IPS DF 19.7 (cell line): Measurements from ENCODE around the gene HERC4.
"Not testable (repeated sequence)": the region's sequence is repeated elsewhere in the genome, so short reads cannot be mapped to it uniquely, and the experiment has no call there.

Source experiments
- DNase-seq: peaks from one replicate; pipeline ENCODE4 v3.0.0-alpha.2; 2013; ENCODE audit warnings: low read depth, low spot score

HERC4 gene

DNA sequence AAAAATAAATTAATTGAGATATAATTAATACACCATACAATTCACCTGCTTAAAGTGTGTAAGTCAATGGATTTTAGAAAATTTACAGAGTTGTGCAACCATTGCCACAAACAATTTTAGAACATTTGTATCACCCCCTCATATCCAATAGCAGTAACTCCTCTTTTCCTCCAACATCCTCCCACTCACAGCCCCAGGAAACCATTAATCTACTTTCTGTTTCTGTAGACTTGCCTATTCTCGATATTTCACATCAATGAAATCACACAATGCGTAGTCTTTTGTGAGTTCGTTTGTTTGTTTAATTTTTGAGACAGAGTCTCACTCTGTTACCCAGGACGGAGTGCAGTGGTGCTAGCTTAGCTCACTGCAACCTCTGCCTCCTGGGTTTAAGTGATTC, 13.7 kb upstream of the HERC4 start:
- DNase-seq: no peak

DNA sequence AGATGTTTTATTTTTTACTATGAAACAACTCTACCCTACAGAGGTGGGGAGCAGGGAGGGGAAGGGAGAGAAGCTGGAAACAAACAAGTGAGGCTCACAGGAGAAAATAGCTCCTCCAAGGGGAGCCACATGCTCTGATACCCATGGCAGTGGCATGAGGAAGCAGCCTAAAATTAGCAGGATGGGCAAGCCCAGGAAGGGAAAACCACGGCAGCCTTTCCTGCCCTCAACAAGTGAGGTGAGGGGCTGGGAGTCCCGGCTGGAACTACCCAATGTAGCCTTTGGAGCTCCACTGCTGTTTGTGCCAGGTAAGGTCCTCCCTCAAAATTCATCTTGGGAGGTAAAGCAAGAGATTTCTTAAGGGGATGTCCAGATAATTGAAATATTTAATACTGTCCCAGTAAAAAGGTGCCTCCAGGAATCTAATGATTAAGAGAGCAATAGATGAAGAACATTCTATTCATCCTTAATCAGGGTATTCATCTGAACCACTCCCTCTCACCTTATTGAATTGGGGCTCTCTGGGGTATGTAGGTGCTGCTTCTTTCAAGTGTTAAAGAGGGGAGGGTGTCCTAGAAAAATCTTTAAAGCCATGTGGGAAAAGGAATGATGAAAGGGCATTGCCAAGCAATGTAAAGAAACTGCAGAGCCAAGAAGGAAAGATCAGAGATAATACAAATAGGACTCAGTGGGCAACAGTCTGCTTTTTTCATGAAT, 12.8 kb upstream of the HERC4 start:
- DNase-seq: no peak

DNA sequence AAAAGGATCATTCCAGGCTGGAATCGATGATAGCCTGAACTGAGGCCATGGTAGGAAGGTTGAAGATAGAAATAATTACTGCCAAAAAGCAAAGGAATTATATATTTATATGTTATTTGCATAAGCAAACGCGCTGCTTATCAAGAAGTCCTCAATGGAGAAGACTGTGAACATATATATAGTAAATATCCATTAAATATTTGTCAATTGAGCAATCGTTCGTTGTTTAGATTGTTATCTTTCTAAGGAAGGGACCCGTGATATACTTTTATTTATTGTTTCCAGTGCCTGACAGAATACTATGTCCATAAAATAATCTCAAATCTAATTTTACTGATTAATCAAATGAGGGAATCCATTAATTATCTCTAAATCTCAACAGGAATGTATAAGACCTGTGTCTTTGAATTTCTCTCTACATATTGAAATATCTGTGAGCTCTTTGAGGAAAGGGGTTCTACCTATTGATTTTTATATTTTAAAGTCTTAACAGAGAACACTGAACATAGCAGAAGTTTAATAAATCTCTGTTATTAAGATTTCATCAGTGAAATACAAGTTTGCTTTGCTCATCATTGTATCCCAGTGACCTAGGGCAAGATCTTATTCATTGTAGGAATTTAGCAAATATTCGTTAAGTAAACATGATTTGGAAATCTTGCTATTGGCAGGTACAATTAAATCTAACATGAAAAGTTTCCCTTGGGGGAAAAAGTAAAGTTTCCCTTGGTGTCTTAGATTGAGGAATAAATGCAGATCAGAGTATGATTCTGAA, 12.0 kb upstream of the HERC4 start:
- no peak for DNase-seq

DNA sequence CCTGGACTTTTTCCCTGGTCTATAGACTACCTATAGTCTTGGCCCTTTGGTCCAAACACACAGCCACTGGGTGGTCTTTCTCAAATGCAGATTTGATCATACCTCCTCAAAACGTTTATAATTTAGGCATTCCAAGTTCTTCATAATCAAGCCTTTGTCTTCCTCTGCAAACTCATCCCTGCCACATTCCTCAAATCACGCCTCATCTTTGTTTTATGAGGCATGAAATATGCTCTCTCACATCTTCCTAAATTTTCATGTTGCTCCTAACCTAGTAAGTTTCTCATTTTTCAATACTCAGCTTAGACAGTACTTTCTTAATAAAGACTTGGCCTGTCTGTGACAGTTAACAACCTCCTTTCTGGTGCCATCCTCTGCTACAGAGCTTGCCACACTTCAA, 10.9 kb upstream of the HERC4 start:
- DNase-seq: no peak

DNA sequence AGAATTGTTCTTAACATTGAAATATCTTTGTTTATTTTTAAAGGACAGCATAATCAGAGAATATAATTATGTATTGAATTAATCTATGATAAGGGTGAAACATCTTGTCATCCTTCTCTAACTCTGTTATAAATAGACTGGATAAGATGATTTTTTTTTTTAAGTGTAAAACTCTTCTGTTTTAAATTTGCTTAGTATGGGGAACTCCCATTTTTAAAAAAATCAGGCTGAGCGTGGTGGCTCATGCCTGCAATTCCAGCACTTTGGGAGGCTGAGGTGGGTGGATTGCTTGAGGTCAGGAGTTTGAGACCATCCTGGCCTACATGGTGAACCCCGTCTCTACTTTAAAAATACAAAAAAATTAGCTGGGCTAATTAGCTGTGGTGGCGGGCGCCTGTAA, 9.4 kb upstream of the HERC4 start:
- DNase-seq: no peak

DNA sequence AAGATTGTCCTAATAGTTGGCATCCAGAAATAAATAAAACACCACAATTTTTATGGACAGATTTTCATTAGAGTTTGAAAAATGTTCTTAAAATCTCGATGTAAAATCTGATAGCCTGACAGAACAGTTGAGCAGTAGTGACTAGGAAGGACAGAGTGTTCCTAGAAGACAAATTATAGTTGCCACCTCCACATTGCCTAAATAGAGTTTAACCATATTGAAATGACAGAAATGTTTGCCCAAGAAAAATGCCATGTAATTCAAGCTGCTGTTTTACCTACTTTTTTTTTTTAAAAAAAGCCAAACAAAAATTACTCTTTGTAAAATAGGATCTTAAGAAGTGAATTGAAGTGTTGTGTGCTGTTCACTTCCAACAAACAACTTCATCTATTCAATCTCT, 8.9 kb upstream of the HERC4 start:
- no peak for DNase-seq

DNA sequence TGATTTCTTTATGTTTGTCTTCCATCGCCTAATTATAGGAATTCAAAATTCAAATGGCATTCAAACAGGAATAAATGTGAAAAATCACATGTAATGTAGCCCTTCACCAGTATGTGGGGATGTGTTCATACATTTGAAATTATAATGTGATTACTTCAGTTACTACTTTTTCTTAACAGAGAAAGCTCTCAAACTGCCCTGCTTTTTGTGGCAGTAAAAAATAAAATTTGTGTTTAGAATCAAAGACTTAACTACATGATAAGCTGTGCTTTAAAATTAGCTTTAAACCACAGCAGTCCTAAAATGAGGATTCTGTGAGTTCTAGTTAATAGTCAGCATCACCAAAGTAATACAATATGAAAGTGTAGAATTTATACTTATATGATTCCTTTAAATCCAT, 7.8 kb upstream of the HERC4 start:
- no peak for DNase-seq

DNA sequence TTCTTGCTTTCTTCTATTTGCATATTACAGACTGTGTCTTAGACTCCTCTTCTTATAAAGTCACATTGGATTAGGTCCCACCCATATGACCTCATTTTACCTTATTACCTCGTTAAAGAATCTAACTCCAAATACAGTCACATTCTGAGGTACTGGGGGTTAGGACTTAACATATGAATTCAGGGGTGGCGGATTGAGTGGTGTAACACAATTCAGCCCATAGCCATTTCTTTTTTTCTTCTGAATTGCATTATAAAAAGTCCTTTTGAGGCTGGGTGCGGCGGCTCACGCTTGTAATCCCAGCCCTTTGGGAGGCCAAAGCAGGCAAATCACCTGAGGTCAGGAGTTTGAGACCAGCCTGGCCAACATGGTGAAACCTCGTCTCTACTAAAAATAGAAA, 6.8 kb upstream of the HERC4 start:
- no peak for DNase-seq

DNA sequence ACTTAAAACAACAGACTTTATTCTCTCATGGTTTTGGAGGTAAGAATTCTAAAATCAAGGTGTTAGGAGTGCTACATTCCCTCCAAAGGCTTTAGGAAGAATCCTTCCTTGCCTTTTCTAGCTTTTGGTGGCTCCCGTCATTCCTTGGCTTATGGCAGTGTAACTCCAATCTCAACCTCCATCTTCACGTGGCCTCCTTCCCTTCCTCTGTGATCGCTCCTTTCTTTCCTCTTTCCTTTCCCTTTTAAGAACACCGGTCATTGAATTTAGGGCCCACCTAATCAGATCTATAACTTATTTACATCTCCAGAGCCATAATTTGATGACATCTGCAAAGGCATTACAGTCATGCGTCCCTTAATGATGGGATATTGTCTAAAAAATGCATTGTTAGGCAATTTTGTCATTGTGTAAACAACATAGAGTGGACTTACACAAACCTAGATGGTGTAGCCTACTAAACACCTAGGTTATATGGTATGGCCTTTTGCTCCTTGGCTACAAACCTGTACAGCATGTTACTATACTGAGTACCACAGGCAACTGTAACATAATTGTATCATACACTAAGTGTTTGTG, 5.9 kb upstream of the HERC4 start:
- DNase-seq: no peak

DNA sequence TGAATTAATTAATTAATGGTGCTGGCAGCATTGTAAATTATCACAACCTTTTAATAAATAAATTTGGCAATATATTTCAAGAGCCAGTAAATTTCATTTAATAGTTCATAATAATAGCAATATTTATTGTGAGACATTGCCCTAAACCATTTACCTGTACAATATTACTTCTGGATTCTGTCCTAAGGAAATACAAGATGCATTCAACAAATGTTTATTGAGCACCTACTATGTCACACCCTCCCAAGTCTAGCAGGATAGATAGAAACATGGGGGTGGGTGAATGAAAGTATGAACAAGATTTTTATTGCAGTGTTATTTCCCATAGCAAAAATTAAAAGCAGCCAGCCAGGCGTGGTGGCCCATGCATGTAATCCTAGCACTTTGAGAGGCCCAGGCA, 4.4 kb upstream of the HERC4 start:
- DNase-seq: no peak

DNA sequence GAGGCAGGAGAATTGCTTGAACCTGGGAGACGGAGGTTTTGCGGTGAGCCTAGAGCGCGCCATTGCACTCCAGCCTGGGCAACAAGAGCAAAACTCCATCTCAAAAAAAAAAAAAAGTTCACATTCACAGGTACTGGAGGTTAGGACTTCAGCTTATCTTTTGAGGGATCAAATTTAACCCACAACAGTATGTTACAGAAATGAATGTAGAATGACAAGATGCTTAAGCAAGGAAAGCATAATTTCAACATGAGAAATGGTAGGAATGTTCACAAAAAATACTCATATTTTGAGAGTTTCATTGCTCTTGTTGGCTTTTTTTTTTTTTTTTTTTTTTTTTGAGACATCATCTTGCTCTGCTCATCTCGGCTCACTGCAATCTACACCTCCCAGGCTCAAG, 1.9 kb upstream of the HERC4 start:
- DNase-seq: no peak

DNA sequence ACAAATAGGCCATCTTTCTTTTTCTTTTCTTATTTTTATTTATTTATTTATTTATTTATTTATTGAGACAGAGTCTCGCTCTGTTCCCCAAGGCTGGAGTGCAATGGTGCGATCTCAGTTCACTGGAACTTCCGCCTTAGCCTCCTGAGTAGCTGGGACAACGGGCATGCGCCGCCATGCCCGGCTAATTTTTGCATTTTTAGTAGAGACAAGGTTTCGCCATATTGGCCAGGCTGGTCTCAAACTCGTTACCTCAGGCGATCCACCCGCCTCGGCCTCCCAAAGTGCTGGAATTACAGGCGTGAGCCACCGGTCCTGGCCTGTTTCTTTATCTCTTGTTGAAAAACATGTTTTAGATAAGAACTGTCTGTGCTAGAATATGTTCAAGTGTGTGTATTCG, 998 bp upstream of the HERC4 start:
- not testable (repeated sequence) for DNase-seq

DNA sequence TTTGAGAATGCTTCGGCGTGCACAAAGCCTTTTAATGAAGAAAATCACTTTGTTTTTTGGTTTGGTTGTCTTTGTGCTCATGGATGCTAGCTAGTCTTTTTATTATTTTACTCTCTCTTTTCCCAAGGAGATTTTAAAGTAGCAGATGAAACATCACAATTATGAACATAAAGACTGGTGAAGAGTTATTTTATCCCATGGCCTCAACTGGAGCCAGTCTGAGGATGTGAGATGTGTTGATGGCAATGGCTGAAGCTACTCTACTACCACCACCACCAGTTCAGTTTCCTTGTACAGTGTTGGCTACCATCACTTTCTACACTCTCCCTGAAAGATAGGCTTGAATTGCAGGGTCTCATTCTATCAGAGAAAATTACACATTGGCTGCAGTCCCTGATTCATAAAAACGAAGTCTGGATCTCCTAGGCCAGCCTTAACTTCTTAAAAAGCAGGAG, 494 bp upstream of the HERC4 start:
- no peak for DNase-seq

DNA sequence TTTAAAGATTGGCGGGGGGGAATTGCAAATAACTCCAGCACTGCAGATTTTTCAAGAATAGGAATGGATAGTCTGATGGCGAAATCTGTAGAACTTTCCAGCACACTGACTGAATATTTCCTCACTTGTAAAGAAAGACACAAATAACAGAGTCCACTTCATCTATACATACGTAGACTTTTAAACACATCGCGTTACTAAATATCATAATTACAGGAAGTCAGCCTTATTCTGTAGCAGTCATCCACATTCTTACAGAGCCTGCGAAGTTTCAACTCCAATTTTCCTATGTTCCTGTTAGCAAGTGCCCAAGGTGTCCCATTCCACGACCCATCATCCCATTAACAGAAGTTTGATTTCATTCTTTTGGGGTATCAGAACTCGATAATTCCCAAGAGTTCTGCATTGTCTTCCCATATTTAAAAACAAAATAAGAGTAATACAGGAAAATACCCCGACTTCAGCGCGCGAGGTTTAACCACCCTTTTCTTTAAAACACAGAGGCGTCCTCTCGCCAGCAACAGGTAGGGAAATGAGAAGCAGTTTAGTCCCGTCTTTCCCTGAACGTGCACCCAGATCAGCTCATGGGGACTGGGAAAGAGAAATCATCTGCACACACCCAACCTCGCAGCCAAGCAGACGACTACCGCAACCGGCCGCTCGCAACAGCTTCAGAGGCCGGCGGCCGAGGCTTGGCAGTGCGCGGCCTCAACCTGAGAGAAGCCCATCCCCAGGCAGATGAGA, 880 bp downstream of the HERC4 start:
- DNase-seq: no peak

DNA sequence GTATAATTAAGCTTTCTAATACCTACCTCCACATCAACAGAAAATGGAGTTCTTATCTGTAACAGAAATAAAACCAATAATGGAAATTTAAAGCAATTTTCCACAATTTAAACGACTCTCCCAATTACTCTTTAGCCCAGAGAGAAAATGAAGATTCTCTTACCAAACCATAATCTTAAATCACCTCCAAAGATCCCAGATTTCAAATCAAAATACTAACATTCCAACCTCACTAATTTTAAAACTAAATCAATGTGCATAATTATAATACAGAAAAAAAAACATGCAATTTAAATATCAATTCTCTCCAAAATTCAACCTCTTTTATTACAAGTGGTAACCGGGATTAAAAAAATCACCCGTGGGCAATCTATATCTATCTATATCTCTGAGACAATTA, 1.5 kb downstream of the HERC4 start:
- DNase-seq: no peak

DNA sequence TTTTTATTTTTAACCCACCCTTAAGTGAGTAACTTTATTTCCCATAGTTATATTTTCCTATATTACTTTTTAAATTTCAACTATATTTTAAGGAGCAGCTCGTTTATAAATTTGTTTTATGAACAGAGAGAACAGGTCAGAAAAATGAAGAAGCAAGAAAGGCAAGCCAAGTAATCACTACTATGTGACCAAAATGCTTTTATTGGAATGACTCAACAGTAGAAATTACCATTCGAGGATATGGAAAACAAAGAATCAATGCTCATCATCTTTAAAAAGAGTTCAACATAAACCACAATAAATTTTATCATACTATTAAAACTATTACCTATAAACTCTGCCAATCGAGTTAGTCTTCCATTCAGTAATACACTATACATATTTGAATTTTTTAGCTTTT, 7.6 kb downstream of the HERC4 start:
- no peak for DNase-seq

DNA sequence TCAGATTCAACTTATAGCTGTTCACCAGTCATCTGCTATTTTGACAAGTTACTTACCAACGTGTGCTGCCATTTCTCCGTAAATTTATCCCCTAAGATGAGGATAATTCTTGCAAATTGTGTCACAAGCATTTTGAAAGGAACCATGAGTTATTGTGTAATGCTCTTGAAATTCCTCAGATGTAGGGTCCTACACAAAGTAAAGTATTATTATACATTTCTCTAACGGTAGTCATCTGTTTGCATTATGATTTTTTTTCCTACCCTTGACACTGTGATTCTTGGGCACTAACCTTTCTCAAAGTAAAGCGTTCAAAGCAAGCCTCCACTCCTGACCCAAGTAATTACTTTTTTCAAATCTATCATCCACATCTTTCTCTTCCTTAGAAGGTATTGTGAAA, 8.1 kb downstream of the HERC4 start:
- no peak for DNase-seq

DNA sequence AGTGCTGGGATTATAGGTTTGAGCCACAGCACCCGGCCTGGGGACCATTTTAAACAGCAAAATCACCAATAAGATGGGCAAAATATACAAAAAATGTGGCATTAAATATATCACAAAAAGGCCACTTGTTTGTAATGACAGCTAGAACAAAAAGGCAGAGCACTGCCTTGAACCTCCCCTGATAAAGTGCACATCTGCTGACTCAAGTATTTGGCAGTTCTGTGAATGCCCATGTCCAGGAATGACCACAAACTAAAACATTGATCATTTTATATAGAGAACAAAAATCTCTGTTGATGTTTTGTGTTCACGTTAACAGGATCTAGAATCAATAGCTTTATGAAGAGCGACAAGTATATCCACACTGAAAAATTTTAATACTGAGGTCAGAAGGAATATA, 21.5 kb downstream of the HERC4 start:
- DNase-seq: no peak

DNA sequence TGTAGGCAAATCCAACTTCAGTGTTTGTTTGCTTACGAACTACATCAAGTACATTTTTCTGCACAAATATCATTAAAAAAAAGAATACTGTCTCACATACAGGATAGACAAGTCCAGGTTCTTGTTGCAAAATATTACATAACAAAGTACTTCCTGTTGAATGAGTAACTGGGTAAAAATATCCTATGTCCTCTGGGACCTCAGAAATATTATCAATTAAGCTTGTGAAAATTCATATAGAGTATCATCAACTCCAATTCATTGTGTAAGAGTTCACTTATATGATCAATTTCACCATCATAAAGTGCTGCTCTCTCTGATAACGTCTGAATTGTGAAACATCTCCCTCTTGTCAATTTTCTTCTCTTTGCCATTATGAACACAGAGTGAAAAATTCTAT, 22.6 kb downstream of the HERC4 start:
- DNase-seq: no peak

DNA sequence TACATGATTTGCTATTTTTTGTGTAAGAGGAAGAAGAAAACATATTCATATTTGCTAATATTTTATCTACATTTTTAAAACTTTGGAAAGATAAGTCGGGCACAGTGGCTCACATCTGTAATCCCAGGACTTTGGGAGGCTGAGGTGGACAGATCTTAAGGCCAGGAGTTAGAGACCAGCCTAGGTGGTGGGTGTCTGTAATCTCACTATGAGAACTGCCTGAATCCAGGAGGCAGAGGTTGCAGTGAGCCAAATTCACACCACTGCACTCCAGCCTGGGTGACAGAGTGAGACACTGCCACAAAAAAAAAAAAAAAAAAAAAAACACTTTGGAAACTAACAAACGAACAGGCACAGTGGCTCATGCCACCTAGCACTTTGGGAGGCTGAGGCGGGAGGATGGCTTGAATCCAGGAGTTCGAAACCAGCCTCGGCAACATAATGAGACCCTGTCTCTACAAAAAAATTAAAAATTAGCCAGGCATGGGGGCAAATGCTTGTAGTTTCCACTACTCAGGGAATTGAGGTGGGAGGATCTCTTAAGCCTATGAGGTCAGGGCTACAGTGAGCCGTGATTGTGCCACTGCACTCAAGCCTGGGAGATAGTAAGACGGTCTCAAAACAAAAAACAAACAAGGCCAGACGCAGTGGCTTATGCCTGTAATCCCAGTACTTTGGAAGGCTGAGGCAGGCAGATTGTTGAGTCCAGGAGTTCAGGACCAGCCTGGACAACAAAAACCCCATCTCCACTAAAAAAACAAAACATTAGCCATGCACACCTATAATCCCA, 25.6 kb downstream of the HERC4 start:
- DNase-seq: no peak

DNA sequence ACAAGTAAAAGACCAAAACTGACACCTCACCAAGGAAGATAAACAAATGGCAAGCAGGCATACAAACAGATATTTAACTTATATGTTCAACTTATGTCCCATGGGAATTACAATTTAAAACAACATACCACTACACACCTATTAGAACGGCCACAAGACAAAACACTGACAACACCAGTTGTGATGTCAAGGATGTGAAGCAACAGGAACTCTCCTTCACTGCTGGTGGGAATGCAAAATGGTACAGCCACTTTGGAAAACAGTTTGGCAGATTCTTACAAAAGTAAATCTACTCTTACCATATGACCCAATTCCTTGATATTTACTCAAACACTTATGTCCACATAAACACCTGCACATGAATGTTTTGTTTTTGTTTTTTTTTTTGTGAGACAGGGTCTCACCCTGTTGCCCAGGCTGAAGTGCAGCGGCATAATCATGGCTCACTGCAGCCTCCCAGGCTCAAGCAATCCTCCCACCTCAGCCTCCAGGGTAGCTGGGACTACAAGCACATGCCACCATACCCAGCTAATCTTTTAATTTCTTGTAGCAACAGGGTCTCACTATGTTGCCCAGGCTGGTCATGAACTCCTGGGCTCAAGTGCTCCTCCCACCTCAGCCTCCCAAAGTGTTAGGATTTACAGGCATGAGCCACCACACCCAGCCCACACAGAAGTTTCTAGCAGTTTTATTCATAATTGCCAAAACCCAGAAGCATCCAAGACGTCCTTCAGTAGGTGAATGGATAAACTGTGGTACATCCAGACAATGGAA, 27.3 kb downstream of the HERC4 start:
- DNase-seq: no peak
